ENCODE measurements around the gene TSSK6. TPM values are rescaled to one million over a fixed set of nuclear protein-coding genes. Genes with fewer than 3 reads are reported as not detected.

The TSSK6 gene
- total and polyA plus RNA-seq, 2 experiments from 2014 or later: 0.63 to 4.9 TPM

GRCh38 chr19:19471682-19472081 is 43.7 kb downstream of the TSSK6 start (continued):
- TF ChIP-seq, protein P1, sequence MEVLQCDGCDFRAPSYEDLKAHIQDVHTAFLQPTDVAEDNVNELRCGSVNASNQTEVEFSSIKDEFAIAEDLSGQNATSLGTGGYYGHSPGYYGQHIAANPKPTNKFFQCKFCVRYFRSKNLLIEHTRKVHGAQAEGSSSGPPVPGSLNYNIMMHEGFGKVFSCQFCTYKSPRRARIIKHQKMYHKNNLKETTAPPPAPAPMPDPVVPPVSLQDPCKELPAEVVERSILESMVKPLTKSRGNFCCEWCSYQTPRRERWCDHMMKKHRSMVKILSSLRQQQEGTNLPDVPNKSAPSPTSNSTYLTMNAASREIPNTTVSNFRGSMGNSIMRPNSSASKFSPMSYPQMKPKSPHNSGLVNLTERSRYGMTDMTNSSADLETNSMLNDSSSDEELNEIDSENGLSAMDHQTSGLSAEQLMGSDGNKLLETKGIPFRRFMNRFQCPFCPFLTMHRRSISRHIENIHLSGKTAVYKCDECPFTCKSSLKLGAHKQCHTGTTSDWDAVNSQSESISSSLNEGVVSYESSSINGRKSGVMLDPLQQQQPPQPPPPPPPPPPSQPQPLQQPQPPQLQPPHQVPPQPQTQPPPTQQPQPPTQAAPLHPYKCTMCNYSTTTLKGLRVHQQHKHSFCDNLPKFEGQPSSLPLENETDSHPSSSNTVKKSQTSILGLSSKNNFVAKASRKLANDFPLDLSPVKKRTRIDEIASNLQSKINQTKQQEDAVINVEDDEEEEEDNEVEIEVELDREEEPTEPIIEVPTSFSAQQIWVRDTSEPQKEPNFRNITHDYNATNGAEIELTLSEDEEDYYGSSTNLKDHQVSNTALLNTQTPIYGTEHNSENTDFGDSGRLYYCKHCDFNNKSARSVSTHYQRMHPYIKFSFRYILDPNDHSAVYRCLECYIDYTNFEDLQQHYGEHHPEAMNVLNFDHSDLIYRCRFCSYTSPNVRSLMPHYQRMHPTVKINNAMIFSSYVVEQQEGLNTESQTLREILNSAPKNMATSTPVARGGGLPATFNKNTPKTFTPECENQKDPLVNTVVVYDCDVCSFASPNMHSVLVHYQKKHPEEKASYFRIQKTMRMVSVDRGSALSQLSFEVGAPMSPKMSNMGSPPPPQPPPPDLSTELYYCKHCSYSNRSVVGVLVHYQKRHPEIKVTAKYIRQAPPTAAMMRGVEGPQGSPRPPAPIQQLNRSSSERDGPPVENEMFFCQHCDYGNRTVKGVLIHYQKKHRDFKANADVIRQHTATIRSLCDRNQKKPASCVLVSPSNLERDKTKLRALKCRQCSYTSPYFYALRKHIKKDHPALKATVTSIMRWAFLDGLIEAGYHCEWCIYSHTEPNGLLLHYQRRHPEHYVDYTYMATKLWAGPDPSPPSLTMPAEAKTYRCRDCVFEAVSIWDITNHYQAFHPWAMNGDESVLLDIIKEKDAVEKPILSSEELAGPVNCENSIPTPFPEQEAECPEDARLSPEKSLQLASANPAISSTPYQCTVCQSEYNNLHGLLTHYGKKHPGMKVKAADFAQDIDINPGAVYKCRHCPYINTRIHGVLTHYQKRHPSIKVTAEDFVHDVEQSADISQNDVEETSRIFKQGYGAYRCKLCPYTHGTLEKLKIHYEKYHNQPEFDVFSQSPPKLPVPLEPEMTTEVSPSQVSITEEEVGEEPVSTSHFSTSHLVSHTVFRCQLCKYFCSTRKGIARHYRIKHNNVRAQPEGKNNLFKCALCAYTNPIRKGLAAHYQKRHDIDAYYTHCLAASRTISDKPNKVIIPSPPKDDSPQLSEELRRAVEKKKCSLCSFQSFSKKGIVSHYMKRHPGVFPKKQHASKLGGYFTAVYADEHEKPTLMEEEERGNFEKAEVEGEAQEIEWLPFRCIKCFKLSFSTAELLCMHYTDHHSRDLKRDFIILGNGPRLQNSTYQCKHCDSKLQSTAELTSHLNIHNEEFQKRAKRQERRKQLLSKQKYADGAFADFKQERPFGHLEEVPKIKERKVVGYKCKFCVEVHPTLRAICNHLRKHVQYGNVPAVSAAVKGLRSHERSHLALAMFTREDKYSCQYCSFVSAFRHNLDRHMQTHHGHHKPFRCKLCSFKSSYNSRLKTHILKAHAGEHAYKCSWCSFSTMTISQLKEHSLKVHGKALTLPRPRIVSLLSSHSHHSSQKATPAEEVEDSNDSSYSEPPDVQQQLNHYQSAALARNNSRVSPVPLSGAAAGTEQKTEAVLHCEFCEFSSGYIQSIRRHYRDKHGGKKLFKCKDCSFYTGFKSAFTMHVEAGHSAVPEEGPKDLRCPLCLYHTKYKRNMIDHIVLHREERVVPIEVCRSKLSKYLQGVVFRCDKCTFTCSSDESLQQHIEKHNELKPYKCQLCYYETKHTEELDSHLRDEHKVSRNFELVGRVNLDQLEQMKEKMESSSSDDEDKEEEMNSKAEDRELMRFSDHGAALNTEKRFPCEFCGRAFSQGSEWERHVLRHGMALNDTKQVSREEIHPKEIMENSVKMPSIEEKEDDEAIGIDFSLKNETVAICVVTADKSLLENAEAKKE (CRISPR knock-in tag; IDR thresholded peaks at IDR 0.05): no peak
- TF ChIP-seq JUNB (IDR thresholded peaks at IDR 0.05; ENCODE audit: unreplicated experiment): no peak
- no peak for TF ChIP-seq ETS1 (IDR thresholded peaks at IDR 0.05)
- TF ChIP-seq STAT1 (IDR thresholded peaks at IDR 0.05; ENCODE audit: unreplicated experiment): no peak
- TF ChIP-seq, protein P2, sequence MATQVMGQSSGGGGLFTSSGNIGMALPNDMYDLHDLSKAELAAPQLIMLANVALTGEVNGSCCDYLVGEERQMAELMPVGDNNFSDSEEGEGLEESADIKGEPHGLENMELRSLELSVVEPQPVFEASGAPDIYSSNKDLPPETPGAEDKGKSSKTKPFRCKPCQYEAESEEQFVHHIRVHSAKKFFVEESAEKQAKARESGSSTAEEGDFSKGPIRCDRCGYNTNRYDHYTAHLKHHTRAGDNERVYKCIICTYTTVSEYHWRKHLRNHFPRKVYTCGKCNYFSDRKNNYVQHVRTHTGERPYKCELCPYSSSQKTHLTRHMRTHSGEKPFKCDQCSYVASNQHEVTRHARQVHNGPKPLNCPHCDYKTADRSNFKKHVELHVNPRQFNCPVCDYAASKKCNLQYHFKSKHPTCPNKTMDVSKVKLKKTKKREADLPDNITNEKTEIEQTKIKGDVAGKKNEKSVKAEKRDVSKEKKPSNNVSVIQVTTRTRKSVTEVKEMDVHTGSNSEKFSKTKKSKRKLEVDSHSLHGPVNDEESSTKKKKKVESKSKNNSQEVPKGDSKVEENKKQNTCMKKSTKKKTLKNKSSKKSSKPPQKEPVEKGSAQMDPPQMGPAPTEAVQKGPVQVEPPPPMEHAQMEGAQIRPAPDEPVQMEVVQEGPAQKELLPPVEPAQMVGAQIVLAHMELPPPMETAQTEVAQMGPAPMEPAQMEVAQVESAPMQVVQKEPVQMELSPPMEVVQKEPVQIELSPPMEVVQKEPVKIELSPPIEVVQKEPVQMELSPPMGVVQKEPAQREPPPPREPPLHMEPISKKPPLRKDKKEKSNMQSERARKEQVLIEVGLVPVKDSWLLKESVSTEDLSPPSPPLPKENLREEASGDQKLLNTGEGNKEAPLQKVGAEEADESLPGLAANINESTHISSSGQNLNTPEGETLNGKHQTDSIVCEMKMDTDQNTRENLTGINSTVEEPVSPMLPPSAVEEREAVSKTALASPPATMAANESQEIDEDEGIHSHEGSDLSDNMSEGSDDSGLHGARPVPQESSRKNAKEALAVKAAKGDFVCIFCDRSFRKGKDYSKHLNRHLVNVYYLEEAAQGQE (IDR thresholded peaks at IDR 0.05; ENCODE audit: unreplicated experiment): no peak

All from GM23338 (cell line).